ENCODE measurements around the gene WNT7A. TPM values are rescaled to one million over a fixed set of nuclear protein-coding genes. Genes with fewer than 3 reads are reported as not detected.
A peak's percentile ranks its signal among the peaks of the same experiment; 100 is the strongest.

The WNT7A gene
- total RNA-seq, 2 experiments from 2014 or later, result 22.4 to 24.7 TPM

- Mint-ChIP-seq H3K4me1 (ENCODE audit: low read depth) (peaks cover 34% of the 10 kb centered on the region), H3K27me3 (peaks cover 8% of the 10 kb centered on the region), H3K27ac (no peak overlapping the region), H3K4me3 (no peak overlapping the region), H3K36me3 (ENCODE audit: low read depth) (no peaks in the 10 kb centered on the region), H3K9me3 (no peaks in the 10 kb centered on the region)
- CTCF ChIA-PET, result interaction anchor here (1.7 to 9.6 kb wide), 2 partner anchors 10 to 231 kb away, joined by 10 to 166 read pairs; no protein-coding TSS in a partner anchor
- no peak for TF ChIP-seq CTCF (IDR thresholded peaks at IDR 0.05)
- Histone ChIP-seq H3K36me3 (ENCODE audit: insufficient read depth, low read length) (no peaks in the 10 kb centered on the region), H3K9me3 (ENCODE audit: control insufficient read depth in 1 of 2, insufficient read depth in 1 of 2, low read length in 2 of 2) (peaks cover 0 to 8% of the 10 kb centered on the region in 2 experiments), H3K4me3 (ENCODE audit: low read length) (no peak overlapping the region), H3K4me1 (ENCODE audit: insufficient read depth, low read length) (peaks cover 31% of the 10 kb centered on the region), H3K27ac (ENCODE audit: low read depth in 1 of 2, low read length in 2 of 2) (no peak overlapping the region), H3K27me3 (ENCODE audit: control insufficient read depth in 1 of 2, insufficient read depth in 2 of 2, low read length in 2 of 2) (peaks cover 0 to 8% of the 10 kb centered on the region in 2 experiments)
- DNase-seq (peak in 1 of 14 experiments; percentile 4), ATAC-seq (ENCODE audit: poor library complexity) (no peak)
- intact Hi-C loops (cut with DNase I, micrococcal nuclease), result loop anchor here in 1 of 2 experiments (5.0 to 10.0 kb wide), 2 partner anchors 768 to 794 kb away; partner anchors contain the start of gene CCDC174
- POLR2A ChIA-PET, result interaction anchor here (0.6 to 3.2 kb wide), 3 partner anchors 10 to 229 kb away, joined by 4 to 18 read pairs (median 6); no protein-coding TSS in a partner anchor
Measured at GRCh38 chr3:13886593-13887129, 6.8 kb upstream of the WNT7A start.

GRCh38 chr3:13885704-13886010, 5.8 kb upstream of the WNT7A start:
- Histone ChIP-seq H3K4me3 (ENCODE audit: low read length) (no peak overlapping the region), H3K4me1 (ENCODE audit: insufficient read depth, low read length) (peaks cover 27% of the 10 kb centered on the region), H3K27ac (ENCODE audit: low read depth in 1 of 2, low read length in 2 of 2) (no peak overlapping the region), H3K9me3 (ENCODE audit: control insufficient read depth in 1 of 2, insufficient read depth in 1 of 2, low read length in 2 of 2) (peaks cover 0 to 8% of the 10 kb centered on the region in 2 experiments), H3K36me3 (ENCODE audit: insufficient read depth, low read length) (no peaks in the 10 kb centered on the region), H3K27me3 (ENCODE audit: control insufficient read depth in 1 of 2, insufficient read depth in 2 of 2, low read length in 2 of 2) (peaks cover 4 to 11% of the 10 kb centered on the region in 2 experiments)
- no peak for DNase-seq
- peak; percentile 16 for TF ChIP-seq CTCF (IDR thresholded peaks at IDR 0.05)
- ATAC-seq (ENCODE audit: poor library complexity), result no peak
- Mint-ChIP-seq H3K9me3 (no peaks in the 10 kb centered on the region), H3K4me3 (no peak overlapping the region), H3K27ac (peak overlapping the region; percentile 3), H3K27me3 (peaks cover 15% of the 10 kb centered on the region), H3K36me3 (ENCODE audit: low read depth) (no peaks in the 10 kb centered on the region), H3K4me1 (ENCODE audit: low read depth) (peaks cover 28% of the 10 kb centered on the region)
- ChIA-PET POLR2A (interaction anchor here (0.6 to 3.2 kb wide), 3 partner anchors 11 to 228 kb away, joined by 4 to 18 read pairs (median 6); no protein-coding TSS in a partner anchor), CTCF (interaction anchor here (1.1 to 9.6 kb wide), 3 partner anchors 11 to 237 kb away, joined by 4 to 166 read pairs (median 12); no protein-coding TSS in a partner anchor)
- intact Hi-C loops (cut with DNase I, micrococcal nuclease), result loop anchor here (1.0 to 10.0 kb wide), 5 partner anchors 227 to 793 kb away; partner anchors contain the start of gene CCDC174 (in 1 of the 2)

GRCh38 chr3:13884851-13885703, 5.2 kb upstream of the WNT7A start:
- Histone ChIP-seq H3K4me3 (ENCODE audit: low read length) (no peak overlapping the region), H3K36me3 (ENCODE audit: insufficient read depth, low read length) (no peaks in the 10 kb centered on the region), H3K4me1 (ENCODE audit: insufficient read depth, low read length) (peaks cover 27% of the 10 kb centered on the region), H3K9me3 (ENCODE audit: control insufficient read depth in 1 of 2, insufficient read depth in 1 of 2, low read length in 2 of 2) (peaks cover 0 to 3% of the 10 kb centered on the region in 2 experiments), H3K27ac (ENCODE audit: low read depth in 1 of 2, low read length in 2 of 2) (no peak overlapping the region), H3K27me3 (ENCODE audit: control insufficient read depth in 1 of 2, insufficient read depth in 2 of 2, low read length in 2 of 2) (peaks cover 4 to 13% of the 10 kb centered on the region in 2 experiments)
- ChIA-PET CTCF (interaction anchor here (0.8 to 9.6 kb wide), 4 partner anchors 10 to 237 kb away, joined by 3 to 166 read pairs (median 8); no protein-coding TSS in a partner anchor), POLR2A (interaction anchor here (0.6 to 3.2 kb wide), 4 partner anchors 11 to 405 kb away, joined by 3 to 18 read pairs (median 5); partner anchors contain the start of gene HDAC11)
- ATAC-seq (ENCODE audit: poor library complexity) (peak; percentile 79), DNase-seq (peak; percentile 61 to 88 (median 72))
- peak overlapping the region; percentile 78 for H3K4me3 Mint-ChIP-seq
- H3K4me1 Mint-ChIP-seq (ENCODE audit: low read depth), result peaks cover 22% of the 10 kb centered on the region
- intact Hi-C loops (cut with DNase I, micrococcal nuclease), result loop anchor here (1.0 to 10.0 kb wide), 7 partner anchors 58 to 793 kb away; partner anchors contain the start of genes CCDC174 (in 1 of the 2) and SLC6A6 (in 1 of the 2)
- H3K9me3 Mint-ChIP-seq, result no peaks in the 10 kb centered on the region
- no peaks in the 10 kb centered on the region for H3K36me3 Mint-ChIP-seq (ENCODE audit: low read depth)
- H3K27ac Mint-ChIP-seq, result peak overlapping the region; percentile 3
- peaks cover 15% of the 10 kb centered on the region for H3K27me3 Mint-ChIP-seq
- TF ChIP-seq CTCF (IDR thresholded peaks at IDR 0.05), result peak; percentile 95

Data from CD4-positive, alpha-beta T cell (primary cell).